ENCODE results near the gene PELO. TPM values are rescaled to one million over a fixed set of nuclear protein-coding genes. Genes with fewer than 3 reads are reported as not detected.

The PELO gene
- total RNA-seq: 10 to 100 TPM in 2 of 5 experiments, 1 to 10 TPM in 3; 7.7 to 16.8 (median 9.7) TPM
- polyA plus RNA-seq: 1 to 10 TPM; 4.6 to 6.1 TPM
- total RNA-seq: 12.2 reads per million, percentile 40 among the genes with 10 or more reads in this experiment

GRCh38 chr5:52787600-52788504, at the start of gene PELO, which contains the start of gene ITGA1:
TSS of gene PELO (plus strand) at chr5:52787916. CDS start at chr5:52800395, 12,479 bp downstream.
TSS of gene ITGA1 (plus strand) at chr5:52787916. CDS start at chr5:52788354, 438 bp downstream.
- DNase-seq: peak; percentile 13 to 55 (median 44)
- Histone ChIP-seq H3K4me1 (ENCODE audit: control insufficient read depth in 2 of 2, insufficient read depth in 2 of 2, low read length in 2 of 2) (peaks cover 0 to 15% of the 10 kb centered on the region in 2 donors), H3K27me3 (ENCODE audit: control insufficient read depth in 2 of 2, insufficient read depth in 2 of 2, low read length in 2 of 2) (no peaks in the 10 kb centered on the region), H3K36me3 (ENCODE audit: control insufficient read depth in 2 of 3, insufficient read depth in 3 of 3, low read length in 3 of 3) (no peaks in the 10 kb centered on the region), H3K9me3 (ENCODE audit: control insufficient read depth in 2 of 3, low read length in 3 of 3) (no peaks in the 10 kb centered on the region), H3K4me3 (ENCODE audit: low read length) (peak within 1 kb of the TSS; percentile 71), H3K27ac (ENCODE audit: low read depth, low read length) (peak within 1 kb of the TSS; percentile 67)
- CTCF ChIA-PET: interaction anchor here (0.6 to 1.8 kb wide), 9 partner anchors 8 to 127 kb away, joined by 3 to 8 read pairs (median 3); no protein-coding TSS in a partner anchor
- Mint-ChIP-seq H3K27me3 (peaks cover 0 to 41% (median 3%) of the 10 kb centered on the region in 5 donors), H3K4me1 (peaks cover 16 to 40% (median 33%) of the 10 kb centered on the region in 7 donors), H3K4me3 (peak within 1 kb of the TSS; percentile 85 to 95 (median 92)), H3K9me3 (no peaks in the 10 kb centered on the region), H3K27ac (peak within 1 kb of the TSS; percentile 7 to 87 (median 59)), H3K36me3 (peaks cover 0 to 11% (median 0%) of the 10 kb centered on the region in 5 donors)
- POLR2A ChIA-PET: interaction anchor here (0.8 to 1.8 kb wide), 4 partner anchors 11 to 76 kb away, joined by 3 to 6 read pairs (median 4); no protein-coding TSS in a partner anchor
- peak; percentile 84 for ATAC-seq
- intact Hi-C loops (cut with micrococcal nuclease): loop anchor here (1.0 to 5.0 kb wide), 13 partner anchors 10 to 308 kb away; no protein-coding TSS in a partner anchor

DNA sequence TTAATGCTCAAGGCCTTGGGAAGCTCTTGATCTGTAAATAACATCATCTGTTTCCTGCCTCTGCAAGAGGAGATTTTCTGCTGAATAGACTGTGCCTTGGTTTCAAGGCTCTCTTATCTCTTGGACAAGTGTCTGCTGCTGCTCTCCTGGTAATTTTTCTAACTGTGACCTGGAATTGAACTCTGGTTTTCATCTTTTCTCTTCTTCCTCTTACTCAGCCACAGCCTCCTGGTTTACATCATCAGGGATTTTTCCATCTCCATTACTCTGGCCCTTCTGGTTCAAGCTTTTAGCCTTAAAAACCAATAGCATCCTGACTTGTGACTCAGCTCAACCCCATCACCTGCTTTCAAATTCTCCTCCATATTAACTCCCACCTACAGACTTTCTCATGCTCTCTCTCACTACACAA, 49.6 kb upstream of the PELO start:
- H3K27me3 ChIP-seq (ENCODE audit: control insufficient read depth in 2 of 2, insufficient read depth in 2 of 2, low read length in 2 of 2): no peaks in the 10 kb centered on the region
- intact Hi-C loops (cut with micrococcal nuclease): loop anchor here in 1 of 2 donors (1.0 kb wide), 1 partner anchor 13 kb away; no protein-coding TSS in a partner anchor
- Mint-ChIP-seq H3K4me1 (peaks cover 24 to 58% (median 44%) of the 10 kb centered on the region in 7 donors), H3K9me3 (peaks cover 0 to 9% (median 3%) of the 10 kb centered on the region in 11 donors), H3K27ac (peak overlapping the region in 8 of 9 donors; percentile 9 to 71 (median 50)), H3K36me3 (peaks cover 0 to 23% (median 6%) of the 10 kb centered on the region in 5 donors), H3K27me3 (peaks cover 0 to 3% (median 0%) of the 10 kb centered on the region in 5 donors), H3K4me3 (peak overlapping the region in 9 of 10 donors; percentile 5 to 72 (median 31))
- no peaks in the 10 kb centered on the region for H3K9me3 ChIP-seq (ENCODE audit: control insufficient read depth in 2 of 3, low read length in 3 of 3)
- no peaks in the 10 kb centered on the region for H3K36me3 ChIP-seq (ENCODE audit: control insufficient read depth in 2 of 3, insufficient read depth in 3 of 3, low read length in 3 of 3)
- H3K27ac ChIP-seq (ENCODE audit: low read depth, low read length): no peak overlapping the region
- POLR2A ChIA-PET: interaction anchor here (1.0 kb wide), 1 partner anchor 61 kb away, joined by 4 read pairs; no protein-coding TSS in a partner anchor
- DNase-seq: no peak
- peaks cover 19 to 26% of the 10 kb centered on the region in 2 donors for H3K4me1 ChIP-seq (ENCODE audit: control insufficient read depth in 2 of 2, insufficient read depth in 2 of 2, low read length in 2 of 2)
- no peak for ATAC-seq
- no peak overlapping the region for H3K4me3 ChIP-seq (ENCODE audit: low read length)
- CTCF ChIA-PET: interaction anchor here (0.7 to 2.3 kb wide), 3 partner anchors 13 to 178 kb away, joined by 3 to 9 read pairs (median 3); no protein-coding TSS in a partner anchor

GRCh38 chr5:52740007-52740406, 47.7 kb upstream of the PELO start:
- peaks cover 0 to 24% (median 6%) of the 10 kb centered on the region in 5 donors for H3K36me3 Mint-ChIP-seq
- H3K27ac ChIP-seq (ENCODE audit: low read depth, low read length): no peak overlapping the region
- H3K36me3 ChIP-seq (ENCODE audit: control insufficient read depth in 2 of 3, insufficient read depth in 3 of 3, low read length in 3 of 3): no peaks in the 10 kb centered on the region
- H3K4me3 Mint-ChIP-seq: no peak overlapping the region
- no peaks in the 10 kb centered on the region for H3K9me3 ChIP-seq (ENCODE audit: control insufficient read depth in 2 of 3, low read length in 3 of 3)
- DNase-seq (no peak), ATAC-seq (no peak)
- intact Hi-C loops (cut with micrococcal nuclease): loop anchor here in 1 of 2 donors (5.0 kb wide), 2 partner anchors 33 to 48 kb away; no protein-coding TSS in a partner anchor
- H3K4me3 ChIP-seq (ENCODE audit: low read length): no peak overlapping the region
- peaks cover 0 to 9% (median 3%) of the 10 kb centered on the region in 11 donors for H3K9me3 Mint-ChIP-seq
- peaks cover 37 to 44% of the 10 kb centered on the region in 2 donors for H3K4me1 ChIP-seq (ENCODE audit: control insufficient read depth in 2 of 2, insufficient read depth in 2 of 2, low read length in 2 of 2)
- peaks cover 33 to 73% (median 59%) of the 10 kb centered on the region in 7 donors for H3K4me1 Mint-ChIP-seq
- no peak overlapping the region for H3K27ac Mint-ChIP-seq
- no peaks in the 10 kb centered on the region for H3K27me3 ChIP-seq (ENCODE audit: control insufficient read depth in 2 of 2, insufficient read depth in 2 of 2, low read length in 2 of 2)
- ChIA-PET POLR2A (interaction anchor here (2.4 kb wide), 1 partner anchor 13 kb away, joined by 17 read pairs; no protein-coding TSS in a partner anchor), CTCF (interaction anchor here (0.7 to 2.3 kb wide), 2 partner anchors 14 to 30 kb away, joined by 3 to 9 read pairs; no protein-coding TSS in a partner anchor)
- peaks cover 0 to 3% (median 0%) of the 10 kb centered on the region in 5 donors for H3K27me3 Mint-ChIP-seq

GRCh38 chr5:52743012-52743411, 44.7 kb upstream of the PELO start:
- peaks cover 36 to 41% of the 10 kb centered on the region in 2 donors for H3K4me1 ChIP-seq (ENCODE audit: control insufficient read depth in 2 of 2, insufficient read depth in 2 of 2, low read length in 2 of 2)
- Mint-ChIP-seq H3K36me3 (peaks cover 0 to 26% (median 4%) of the 10 kb centered on the region in 5 donors), H3K4me3 (peak overlapping the region; percentile 37 to 70 (median 60)), H3K4me1 (peaks cover 38 to 78% (median 64%) of the 10 kb centered on the region in 7 donors), H3K9me3 (peaks cover 0 to 8% (median 0%) of the 10 kb centered on the region in 11 donors), H3K27me3 (peaks cover 0 to 5% (median 0%) of the 10 kb centered on the region in 5 donors), H3K27ac (peak overlapping the region; percentile 80 to 93 (median 90))
- ChIA-PET CTCF (interaction anchor here (0.7 kb wide), 1 partner anchor 17 kb away, joined by 4 read pairs; no protein-coding TSS in a partner anchor), POLR2A (interaction anchor here (0.6 to 1.8 kb wide), 4 partner anchors 16 to 1991 kb away, joined by 3 to 11 read pairs (median 4); no protein-coding TSS in a partner anchor)
- intact Hi-C loops (cut with micrococcal nuclease): loop anchor here (1.0 to 5.0 kb wide), 7 partner anchors 18 to 58 kb away; partner anchors contain the start of genes ITGA1 (in 1 of the 2) and PELO (in 1 of the 2)
- ATAC-seq (no peak), DNase-seq (no peak)
- H3K27ac ChIP-seq (ENCODE audit: low read depth, low read length): peak overlapping the region; percentile 49
- H3K36me3 ChIP-seq (ENCODE audit: control insufficient read depth in 2 of 3, insufficient read depth in 3 of 3, low read length in 3 of 3): no peaks in the 10 kb centered on the region
- H3K4me3 ChIP-seq (ENCODE audit: low read length): no peak overlapping the region
- H3K27me3 ChIP-seq (ENCODE audit: control insufficient read depth in 2 of 2, insufficient read depth in 2 of 2, low read length in 2 of 2): no peaks in the 10 kb centered on the region
- no peaks in the 10 kb centered on the region for H3K9me3 ChIP-seq (ENCODE audit: control insufficient read depth in 2 of 3, low read length in 3 of 3)

DNA sequence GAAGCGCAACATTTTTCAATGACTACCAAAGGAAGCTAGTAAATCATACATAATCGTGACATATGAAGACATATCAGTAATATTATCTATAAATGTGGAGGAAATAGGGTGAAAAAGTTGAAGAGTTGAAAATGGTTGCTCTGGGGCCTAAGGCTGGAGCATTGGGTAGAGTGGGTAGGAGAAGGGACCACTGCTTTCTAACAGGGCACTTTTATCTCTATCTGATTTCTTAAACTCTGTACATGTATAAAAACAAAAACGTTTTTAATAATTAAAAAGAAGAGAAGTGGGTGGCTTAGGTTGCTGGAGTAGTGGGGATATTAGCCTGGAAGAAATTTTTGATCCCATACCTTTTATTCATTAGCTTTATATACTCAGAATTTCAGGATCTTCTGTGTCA, 44.2 kb upstream of the PELO start:
- H3K27ac Mint-ChIP-seq: peak overlapping the region; percentile 80 to 93 (median 90)
- Histone ChIP-seq H3K27ac (ENCODE audit: low read depth, low read length) (peak overlapping the region; percentile 49), H3K36me3 (ENCODE audit: control insufficient read depth in 2 of 3, insufficient read depth in 3 of 3, low read length in 3 of 3) (no peaks in the 10 kb centered on the region), H3K4me3 (ENCODE audit: low read length) (no peak overlapping the region), H3K27me3 (ENCODE audit: control insufficient read depth in 2 of 2, insufficient read depth in 2 of 2, low read length in 2 of 2) (no peaks in the 10 kb centered on the region), H3K9me3 (ENCODE audit: control insufficient read depth in 2 of 3, low read length in 3 of 3) (no peaks in the 10 kb centered on the region), H3K4me1 (ENCODE audit: control insufficient read depth in 2 of 2, insufficient read depth in 2 of 2, low read length in 2 of 2) (peaks cover 35 to 36% of the 10 kb centered on the region in 2 donors)
- H3K9me3 Mint-ChIP-seq: peaks cover 0 to 6% (median 0%) of the 10 kb centered on the region in 11 donors
- CTCF ChIA-PET: interaction anchor here (0.7 to 1.3 kb wide), 2 partner anchors 18 to 24 kb away, joined by 4 read pairs; no protein-coding TSS in a partner anchor
- peak; percentile 26 for ATAC-seq
- DNase-seq: no peak
- peak overlapping the region; percentile 42 to 70 (median 62) for H3K4me3 Mint-ChIP-seq
- POLR2A ChIA-PET: interaction anchor here (0.9 to 1.8 kb wide), 2 partner anchors 16 to 18 kb away, joined by 4 to 11 read pairs; no protein-coding TSS in a partner anchor
- intact Hi-C loops (cut with micrococcal nuclease): loop anchor here (1.0 to 5.0 kb wide), 7 partner anchors 18 to 57 kb away; partner anchors contain the start of genes ITGA1 (in 1 of the 2) and PELO (in 1 of the 2)
- peaks cover 0 to 5% (median 0%) of the 10 kb centered on the region in 5 donors for H3K27me3 Mint-ChIP-seq
- peaks cover 34 to 73% (median 62%) of the 10 kb centered on the region in 7 donors for H3K4me1 Mint-ChIP-seq
- H3K36me3 Mint-ChIP-seq: peaks cover 0 to 23% (median 0%) of the 10 kb centered on the region in 5 donors

Data from naive thymus-derived CD4-positive, alpha-beta T cell (primary cell).